Measurements from ENCODE around the gene UCHL5.
"Not testable (repeated sequence)": the region's sequence is repeated elsewhere in the genome, so short reads cannot be mapped to it uniquely, and the experiment has no call there.

Gene UCHL5

DNA sequence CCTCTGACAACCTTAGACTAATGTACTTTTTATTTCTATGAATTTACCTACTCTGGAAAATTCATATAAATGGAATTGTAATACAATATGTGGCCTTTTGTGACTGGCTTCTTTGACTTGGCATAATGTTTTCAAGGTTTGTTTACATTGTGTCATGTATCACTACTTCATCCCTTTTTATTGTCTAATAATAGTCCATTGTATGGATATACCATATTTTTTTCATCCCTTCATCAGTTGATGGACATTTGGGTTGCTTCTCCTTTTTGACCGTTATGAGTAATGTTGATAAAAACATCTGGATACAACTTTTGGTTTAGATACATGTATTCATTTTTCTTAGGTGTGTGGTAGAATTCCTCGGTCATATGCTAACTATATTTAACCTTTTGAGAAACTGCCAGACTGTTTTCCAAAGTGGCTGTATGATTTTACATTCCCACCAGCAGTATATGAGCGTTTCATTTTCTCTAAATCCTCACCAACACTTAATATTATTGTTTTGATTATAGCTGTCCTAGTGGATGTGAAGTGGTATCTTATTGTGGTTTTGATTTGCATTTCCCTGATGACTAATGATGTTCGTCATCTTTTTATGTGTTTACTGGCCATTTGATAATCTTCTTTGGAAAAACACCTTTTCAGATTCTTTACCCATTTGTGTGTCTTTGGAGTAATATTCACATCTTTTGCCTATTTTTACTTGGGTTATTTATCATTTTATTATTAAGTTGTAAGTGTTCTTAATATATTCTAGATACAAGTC, 3.7 kb upstream of the UCHL5 start:
- DNase-seq: no peak

DNA sequence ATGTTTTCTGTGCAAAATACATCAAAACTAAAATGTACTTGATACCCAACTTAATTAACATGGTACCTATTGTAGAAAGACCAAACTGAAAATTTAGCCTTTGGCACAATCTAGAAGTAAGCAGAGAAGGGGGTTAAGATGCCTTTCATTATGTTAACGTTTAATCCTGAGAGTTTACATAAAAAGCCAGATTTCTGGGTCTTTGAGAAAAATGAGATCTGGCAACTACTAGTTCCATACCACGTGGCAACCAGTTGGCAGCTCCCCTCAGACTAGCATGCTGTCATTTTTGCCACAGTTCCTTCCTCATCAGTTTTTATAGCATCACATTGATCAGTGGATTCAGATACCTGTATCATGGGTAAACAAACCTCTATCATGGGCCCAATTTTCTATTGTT, 1.8 kb upstream of the UCHL5 start:
- no peak for DNase-seq

DNA sequence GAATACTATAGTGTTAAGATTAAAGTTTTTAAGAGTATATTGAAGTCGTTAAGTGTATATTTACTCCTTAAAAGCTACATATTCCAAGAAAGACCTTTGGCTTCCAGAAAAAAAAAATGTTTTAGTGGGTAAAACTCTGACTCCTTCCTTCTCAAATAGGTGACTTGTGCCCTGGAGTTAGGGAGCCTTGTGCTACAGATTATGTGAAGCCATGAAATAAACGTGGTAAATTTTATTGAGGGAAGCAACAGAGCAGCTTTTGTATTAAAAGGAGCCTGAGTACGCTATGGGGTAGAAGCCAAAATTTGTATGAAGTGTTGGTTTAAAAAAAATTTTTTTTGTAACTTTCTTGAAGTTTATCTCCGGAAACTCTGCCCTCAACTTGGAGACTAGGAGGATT, 1.2 kb upstream of the UCHL5 start:
- no peak for DNase-seq

DNA sequence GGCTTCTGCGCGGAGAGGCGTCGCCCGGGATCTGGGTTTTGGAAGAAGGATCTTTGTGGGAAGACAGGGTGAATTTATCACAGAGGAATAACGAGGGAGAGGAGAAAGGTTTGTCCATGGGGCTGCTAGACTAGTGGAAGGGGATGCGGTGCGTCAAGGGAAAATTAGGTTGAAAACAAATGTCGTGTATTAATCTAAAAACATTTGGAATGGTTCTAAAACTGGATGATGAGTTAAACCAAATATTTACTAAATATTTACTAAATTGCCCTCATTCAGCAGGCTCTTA, 899 bp upstream of the UCHL5 start:
- DNase-seq: no peak

DNA sequence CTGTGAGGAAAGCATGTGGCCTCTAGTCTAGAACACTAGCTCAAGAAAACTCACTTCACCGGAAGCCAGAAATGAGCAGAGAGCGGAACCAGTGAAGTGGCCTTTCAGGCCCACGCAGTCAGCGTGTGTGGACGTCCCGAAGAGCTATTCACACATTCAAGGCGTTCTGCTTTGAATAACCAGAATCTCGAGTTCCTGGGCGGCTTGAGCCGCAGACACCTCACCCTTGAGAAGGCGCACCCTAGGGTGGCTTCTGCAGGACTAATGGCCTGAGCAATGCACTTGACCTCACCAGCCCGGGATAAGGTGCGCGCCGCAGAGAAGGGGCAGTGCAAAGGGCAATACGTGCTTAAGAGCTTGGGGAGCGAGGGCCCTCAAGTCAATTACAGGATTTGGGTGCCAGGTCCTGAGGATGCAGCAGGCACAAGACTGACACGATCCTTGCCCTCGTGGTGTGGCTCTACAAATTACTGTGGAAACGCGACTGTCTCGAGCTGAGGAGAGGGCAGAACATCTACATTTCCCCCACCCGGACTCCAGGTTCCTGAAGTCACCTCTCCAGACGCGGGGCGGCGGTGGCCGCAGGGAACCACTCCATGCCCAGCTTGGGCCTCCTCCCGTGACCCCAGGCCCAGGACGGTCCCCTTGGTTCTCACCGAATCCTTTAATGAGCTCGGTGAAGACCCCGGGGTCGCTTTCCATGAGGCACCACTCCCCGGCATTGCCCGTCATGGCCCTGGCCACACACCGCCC, 455 bp downstream of the UCHL5 start:
- DNase-seq: no peak

DNA sequence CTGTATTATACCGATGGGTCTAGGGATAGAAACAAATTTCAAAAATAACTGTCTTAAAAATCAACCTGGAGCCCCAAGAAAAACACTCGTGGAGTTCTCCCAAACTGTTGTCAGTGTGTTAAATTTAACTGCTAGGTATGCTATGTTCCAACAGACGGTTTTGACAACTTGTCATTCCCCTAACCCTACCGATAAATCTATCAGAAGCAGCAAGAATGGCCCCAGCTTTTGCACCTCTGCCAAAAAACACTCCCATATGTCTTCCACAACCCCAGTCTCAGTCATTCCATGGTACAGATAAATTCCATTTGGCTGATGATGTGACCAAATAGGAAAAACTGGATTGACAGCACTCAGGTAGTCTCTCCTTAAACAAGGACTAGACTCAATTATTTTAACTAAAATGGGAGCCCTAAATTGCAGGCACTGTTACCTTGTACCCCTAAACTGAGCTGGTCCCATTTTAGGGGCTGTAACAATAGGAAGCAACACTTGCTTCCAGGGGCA, 4.9 kb downstream of the UCHL5 start:
- DNase-seq: no peak

DNA sequence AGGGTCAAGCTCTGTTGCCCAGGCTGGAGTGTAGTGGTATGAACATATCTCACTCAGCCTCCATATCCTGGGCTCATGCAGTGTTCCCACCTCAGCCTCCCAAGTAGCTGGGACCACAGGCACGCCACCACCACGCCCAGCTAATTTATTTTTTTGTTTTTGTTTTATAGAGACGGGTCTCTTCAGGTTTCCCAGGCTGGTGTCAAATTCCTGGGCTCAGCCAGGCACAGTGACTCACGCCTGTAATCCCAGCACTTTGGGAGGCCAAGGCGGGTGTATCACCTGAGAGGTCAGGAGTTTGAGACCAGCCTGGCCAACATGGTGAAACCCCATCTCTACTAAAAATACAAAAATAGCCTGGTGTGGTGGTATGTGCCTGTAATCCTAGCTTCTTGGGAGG, 10.2 kb downstream of the UCHL5 start:
- not testable (repeated sequence) for DNase-seq

DNA sequence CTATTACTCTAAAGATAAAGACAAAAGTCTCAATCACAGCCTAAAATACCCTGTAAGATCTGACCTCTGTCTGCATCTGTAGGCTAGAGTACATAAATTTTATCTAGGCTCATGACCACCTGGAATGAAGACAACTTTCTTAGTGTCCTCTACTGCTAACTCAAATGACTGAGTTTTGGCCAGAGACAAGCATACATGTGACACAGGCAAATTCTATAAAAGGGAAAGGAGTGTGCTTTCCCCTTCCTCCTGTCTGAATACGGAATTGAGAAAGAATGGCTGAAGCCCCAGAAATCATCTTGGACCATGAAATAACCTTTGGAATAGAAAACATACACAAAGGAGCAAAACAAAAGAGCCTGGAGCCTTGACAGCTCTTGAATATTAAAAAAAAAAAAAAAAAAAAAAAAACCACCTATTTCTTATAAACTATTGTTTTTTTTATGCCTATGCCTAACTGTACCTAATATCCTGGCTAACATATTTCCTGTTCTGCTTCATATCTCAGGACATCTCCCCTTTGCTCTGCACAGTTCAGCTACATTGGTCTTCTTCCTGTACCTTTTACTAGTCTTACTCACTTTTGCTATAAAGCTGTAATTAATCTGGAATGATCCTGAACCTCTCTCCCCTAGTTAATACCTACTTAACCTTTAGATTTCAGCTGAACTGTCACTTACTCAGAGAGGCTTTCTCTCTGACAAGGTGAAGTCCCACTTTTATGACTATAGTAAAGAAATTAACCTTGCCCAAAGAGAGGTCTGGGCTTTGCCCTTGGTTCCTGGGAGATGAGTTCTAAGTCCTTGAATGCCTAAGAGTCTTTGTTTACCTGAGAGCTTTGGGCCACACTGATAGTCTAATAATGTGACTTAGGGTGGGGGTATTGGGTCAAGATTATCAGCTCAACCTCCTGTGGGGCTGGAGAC, 16.1 kb downstream of the UCHL5 start:
- DNase-seq: no peak

DNA sequence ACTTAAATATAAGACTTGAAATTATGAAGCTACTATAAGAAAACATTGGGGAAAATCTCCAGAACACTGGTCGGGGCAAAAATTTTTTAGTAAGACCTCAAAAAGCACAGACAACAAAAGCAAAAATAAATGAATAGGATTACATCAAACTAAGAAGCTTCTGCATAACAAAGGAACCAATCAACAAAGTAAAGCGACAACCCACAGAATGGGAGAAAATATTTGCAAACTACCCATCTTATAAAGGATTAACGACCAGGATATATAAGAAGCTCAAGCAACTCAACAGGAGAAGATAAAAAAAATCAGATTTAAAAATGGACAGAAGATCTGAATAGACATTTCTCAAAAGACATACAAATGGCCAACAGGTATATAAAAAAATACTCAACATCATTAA, 19.1 kb downstream of the UCHL5 start:
- no peak for DNase-seq

DNA sequence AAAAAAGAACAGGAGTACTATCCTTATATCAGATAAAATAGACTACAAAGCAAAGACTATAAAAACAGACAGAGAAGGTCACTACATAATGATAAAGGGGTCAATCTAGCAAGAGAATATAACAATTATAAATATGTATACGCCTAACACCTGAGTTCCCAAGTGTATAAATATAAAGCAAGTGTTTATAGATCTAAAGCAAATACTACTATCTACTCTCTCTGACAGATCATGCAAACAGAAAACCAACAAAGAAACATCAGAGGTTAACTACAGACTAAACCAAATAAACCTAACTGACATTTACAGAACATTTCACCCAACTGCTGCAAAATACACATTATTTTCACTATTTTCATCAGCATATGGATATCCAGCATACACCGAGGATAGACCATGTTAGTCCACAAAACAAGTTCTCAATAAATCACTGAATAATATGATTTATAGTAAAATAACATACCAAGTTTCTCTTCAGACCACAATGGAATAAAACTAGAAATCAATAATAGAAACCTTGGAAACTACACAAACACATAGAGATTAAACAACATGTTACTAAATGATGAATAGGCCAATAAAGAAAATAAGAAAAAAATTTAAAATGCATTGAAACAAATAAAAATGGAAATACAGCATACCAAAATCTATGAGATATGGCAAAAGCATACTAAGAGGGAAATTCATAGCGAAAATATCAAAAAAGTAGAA, 22.7 kb downstream of the UCHL5 start:
- DNase-seq: no peak

DNA sequence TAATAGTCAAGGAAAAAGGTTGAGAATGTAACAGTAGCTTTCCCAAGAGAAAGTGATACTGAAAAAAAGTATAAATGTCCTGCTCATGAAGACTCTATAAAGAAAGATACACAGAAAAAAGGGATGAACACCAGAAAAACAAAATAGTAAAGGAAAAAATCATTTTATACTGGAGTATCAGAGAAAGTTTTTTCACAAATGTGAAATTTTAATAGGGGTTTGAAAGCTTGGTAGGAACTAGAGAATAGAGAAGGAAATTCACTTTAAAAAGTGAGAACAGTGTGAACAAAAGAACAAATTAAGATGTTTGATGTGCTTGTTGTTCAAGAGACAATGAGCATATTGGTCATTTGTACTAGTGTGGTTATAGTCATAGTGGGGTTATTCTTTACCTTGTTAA, 25.6 kb downstream of the UCHL5 start:
- DNase-seq: no peak

DNA sequence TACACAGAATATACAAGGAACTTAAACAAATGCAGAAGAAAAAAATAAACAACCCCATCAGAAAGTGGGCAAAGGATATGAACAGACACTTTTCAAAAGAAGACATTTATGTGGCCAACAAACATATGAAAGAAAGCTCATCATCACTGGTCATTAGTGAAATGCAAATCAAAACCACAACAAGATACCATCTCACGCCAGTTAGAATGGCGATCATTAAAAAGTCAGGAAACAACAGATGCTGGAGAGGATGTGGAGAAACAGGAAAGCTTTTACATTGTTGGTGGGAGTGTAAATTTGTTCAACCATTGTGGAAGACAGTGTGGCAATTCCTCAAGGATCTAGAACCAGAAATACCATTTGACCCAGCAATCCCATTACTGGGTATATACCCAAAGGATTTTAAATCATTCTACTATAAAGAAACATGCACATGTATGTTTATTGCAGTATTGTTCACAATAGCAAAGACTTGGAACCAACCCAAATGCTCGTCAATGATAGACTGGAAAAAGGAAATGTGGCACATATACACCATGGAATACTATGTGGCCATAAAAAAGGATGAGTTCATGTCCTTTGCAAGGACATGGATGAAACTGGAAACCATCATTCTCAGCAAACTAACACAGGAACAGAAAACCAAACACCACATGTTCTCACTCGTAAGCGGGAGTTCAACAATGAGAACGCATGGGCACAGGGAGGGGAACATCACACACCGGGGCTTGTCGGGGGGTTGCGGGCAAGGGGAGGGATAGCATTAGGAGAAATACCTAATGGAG, 26.3 kb downstream of the UCHL5 start:
- DNase-seq: not testable (repeated sequence)

DNA sequence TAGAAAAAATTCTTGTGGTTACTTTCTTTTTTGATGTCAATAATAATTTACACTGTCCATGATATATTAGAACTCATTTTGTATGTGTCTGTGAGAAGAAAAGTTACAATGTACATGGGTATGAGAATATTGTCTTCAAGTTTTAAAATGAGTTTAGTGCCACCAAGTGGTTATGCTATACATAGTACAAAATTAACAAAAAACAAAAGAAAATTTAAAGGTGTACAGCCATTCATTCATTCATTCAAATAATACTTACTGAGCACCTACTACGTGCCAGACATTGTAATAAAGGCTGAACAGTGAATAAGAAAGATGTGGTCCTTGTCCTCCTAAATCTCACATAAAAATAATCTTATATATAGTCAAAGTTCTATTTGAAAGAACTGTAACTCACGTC, 27.7 kb downstream of the UCHL5 start:
- no peak for DNase-seq

DNA sequence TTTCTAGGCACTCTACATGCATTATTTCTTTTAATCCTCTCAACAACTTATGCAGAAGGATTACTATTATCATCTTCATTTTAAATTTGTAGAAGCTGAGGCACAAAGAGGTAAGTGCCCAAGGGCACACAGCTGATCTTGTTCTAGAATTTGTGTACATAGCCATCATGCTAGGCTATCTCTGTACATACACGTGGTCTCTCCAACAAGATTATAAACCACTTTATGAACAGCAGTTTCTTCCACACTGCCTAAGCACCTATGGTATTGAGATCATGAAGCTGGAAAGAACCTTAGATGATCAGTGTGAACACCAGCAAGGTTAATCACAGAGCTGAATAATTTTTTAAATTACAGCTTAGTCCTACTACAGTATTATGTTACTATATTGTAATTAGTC, 28.9 kb downstream of the UCHL5 start:
- DNase-seq: no peak

DNA sequence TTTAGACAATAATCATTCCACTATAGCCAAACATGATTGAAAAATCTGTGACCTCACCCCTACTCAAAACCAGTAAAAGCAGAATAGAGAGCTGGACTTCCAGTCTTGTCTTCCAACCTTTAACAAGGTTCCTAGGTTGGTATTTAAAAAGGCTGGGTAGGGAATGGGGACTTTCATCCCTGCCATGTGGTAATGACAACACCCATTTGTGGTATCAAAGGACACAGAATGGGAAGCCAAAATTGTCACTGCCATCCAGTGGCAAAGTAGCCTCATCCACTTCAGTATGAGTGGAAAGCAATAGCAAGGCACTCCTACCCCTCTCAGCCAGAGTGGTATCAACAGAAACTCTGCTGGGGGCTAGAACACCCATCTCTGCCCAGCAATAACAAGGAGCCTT, 33.9 kb downstream of the UCHL5 start:
- DNase-seq: no peak

DNA sequence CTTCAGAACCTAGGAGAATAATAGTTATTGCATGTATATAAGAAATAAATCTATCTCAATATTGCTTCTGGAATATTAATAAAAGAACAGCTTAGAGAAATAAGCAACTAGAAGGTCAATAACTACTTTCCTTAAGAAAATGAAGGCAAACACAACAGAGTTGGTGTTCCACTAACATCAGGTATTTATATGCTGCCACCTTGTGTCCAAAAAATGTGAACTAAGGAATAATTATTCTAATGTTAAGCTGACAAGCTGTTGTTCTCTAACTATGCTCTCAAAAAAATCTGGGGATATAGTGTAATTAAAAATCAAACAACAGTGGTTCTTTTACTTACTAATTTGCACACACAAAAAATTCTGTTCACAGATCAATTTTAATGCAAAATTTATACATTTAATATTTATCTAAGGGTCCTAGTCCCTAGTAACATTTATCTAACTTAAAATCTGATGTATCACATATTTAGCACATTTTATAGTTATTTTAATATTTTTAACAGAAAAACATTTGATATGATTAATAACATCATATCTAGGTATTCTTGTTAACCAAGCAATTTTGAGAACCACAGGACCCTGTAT, 39.6 kb downstream of the UCHL5 start:
- no peak for DNase-seq

DNA sequence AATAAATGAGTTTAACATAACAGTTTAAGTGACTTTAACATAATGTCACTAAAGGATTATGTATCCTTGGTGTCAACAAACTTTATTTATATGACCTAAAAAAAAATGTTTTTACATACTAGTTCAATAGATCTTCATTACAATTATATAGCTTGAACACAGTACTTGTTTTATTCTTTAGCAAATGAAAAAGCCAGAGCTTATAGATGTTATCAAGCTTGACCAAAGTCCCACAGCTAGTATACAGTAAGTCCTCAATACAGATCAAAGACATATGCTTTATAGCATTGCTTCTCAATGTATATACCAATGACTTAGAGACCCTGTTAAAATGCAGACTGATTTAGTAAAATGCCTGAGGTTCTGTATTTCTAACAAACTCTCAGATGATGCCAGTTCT, 42.4 kb downstream of the UCHL5 start:
- no peak for DNase-seq

DNA sequence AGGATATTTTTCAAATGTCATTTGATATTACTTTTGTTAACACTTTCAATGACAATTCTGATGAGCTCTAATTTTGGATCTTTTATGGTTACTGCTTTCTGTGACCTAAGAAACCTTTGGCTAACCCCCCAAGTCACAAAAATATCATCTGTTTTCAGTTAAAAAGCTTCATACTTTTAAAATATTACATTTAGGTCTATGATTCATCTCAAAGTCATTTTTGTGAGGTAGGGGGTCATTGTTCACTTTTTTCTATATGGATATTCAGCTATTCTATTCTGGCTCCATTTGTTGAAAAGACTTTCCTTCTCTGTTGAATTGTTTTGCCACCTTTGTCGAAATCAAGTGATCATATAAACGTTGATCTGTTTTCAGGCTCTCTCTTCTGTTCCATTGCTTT, 44.8 kb downstream of the UCHL5 start:
- DNase-seq: no peak

DNA sequence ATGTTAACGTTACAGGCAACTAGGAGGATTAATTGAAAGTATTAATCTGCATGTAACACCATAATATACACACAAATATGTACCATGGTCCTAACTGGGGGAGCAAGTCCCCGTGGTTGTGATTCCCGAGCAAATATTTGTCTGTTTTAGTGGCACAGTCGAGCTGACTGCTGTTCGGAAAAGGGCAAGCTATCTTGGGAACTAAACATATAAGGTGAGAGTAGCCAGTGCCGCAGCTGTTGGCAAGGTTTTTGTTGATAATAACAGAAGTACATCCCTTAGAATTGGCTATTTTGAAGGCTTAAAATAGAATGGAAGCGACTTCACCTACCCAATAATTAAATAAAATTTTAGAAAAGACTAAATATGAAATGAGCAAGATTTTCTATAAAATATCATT, 45.5 kb downstream of the UCHL5 start:
- DNase-seq: no peak

DNA sequence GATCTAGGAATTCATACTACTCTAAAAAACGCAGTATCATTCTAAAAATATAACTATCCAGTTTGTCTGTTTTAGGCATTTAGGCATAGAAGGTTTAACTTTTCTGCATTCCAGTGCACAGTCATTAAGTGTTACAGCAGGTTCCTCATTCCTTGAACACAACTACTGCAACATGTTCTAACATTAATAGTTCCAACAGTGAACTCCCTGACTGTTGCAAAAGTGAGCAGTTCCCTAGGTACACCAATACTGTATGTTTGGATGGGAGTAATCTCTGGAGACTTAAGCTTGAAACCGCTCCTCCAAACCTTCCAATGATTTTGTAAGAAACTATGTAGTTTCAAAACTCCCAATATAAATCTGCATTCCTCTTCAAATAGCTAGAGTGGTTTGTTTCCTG, 46.2 kb downstream of the UCHL5 start:
- no peak for DNase-seq

DNA sequence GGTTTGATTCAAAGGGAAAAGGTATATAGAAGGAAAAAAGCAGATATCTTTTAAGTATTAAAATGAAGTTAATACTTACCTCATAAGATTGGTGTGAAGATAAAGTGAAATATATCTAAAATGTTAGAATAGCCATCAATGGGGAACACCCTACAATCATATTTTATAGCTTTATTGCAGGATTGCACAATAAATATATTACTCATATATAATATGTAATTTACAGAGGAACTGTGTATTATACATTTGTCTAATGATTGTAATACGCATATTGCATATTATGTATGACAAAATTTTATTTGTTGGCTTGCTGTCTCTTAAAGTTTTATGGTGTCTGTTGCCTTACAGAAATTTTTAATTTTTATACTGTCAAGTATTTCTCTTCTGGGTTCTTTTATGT, 47.8 kb downstream of the UCHL5 start:
- DNase-seq: no peak

DNA sequence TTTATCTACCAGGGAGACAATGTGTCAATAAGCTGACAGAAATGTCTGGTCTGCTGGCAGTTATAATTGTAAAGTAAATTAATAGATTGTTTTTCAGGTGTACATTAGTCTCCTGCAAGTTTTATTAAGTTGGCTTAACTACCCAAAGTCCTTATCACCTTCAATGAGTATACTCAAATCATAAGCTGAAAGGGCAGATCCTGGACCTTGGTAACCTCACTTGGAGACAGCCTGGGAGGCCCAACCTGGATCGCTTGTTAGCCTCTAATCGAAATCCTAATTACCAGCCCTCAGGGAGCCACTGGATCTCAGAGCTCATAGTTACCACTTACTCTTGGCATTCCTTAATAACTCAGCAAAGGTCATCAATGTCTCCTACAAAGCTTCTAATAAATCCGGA, 49.7 kb downstream of the UCHL5 start:
- no peak for DNase-seq

All from GOT3 (cell line).